Heart right ventricle (tissue), 16 donors: ENCODE data around the gene UTP20. TPM values are rescaled to one million over a fixed set of nuclear protein-coding genes. Genes with fewer than 3 reads are reported as not detected.

ENCODE experiments used
- ATAC-seq, 8 donors: fragments of 200-7000 bp; cut with Tn5 transposase; one replicate each; pipeline ENCODE4 v1.9.1; 2020; ENCODE audit warnings: mild to moderate bottlenecking in 8 of 8, moderate library complexity in 8 of 8, moderate number of reproducible peaks in 1 of 8
- DNase-seq, 2 donors: peaks; one replicate each; pipeline ENCODE4 v3.0.0-alpha.2; 2020
- H3K27ac ChIP-seq, 10 donors: fragments of 200-600 bp; sonication (generic) in 2 of 10; one replicate each; pipeline versions ENCODE4 v1.5.0 to v1.8.0; 2020 to 2022; ENCODE audit warnings: mild to moderate bottlenecking in 3 of 10
- H3K27me3 ChIP-seq, 7 donors: fragments of 200-600 bp; one replicate each; pipeline ENCODE4 v1.8.0; 2021 to 2022; ENCODE audit warnings: mild to moderate bottlenecking in 2 of 7
- H3K36me3 ChIP-seq, 9 donors: fragments of 200-600 bp; sonication (generic) in 1 of 9; one replicate each; pipeline versions ENCODE4 v1.5.0 to v1.8.0; 2020 to 2022; ENCODE audit warnings: mild to moderate bottlenecking in 2 of 9
- H3K4me1 ChIP-seq, 9 donors: fragments of 200-600 bp; sonication (generic) in 1 of 9; one replicate each; pipeline versions ENCODE4 v1.5.0 to v1.8.0; 2020 to 2022; ENCODE audit warnings: mild to moderate bottlenecking in 4 of 9
- H3K4me3 ChIP-seq, 10 donors: fragments of 200-600 bp; sonication (generic) in 2 of 10; one replicate each; pipeline versions ENCODE4 v1.5.0 to v1.8.0; 2020 to 2022; ENCODE audit warnings: mild to moderate bottlenecking in 7 of 10, moderate library complexity in 2 of 10
- H3K9me3 ChIP-seq, 11 donors: fragments of 200-600 bp in 10 of 11; sonication (generic) in 2 of 11; one replicate each; pipeline versions ENCODE4 v1.5.0 to v1.8.0; 2013 to 2022; ENCODE audit warnings: mild to moderate bottlenecking in 2 of 11, control low read depth in 1 of 11, moderate library complexity in 1 of 11
- WGBS, 2 donors: extraction: QIAGEN DNeasy Blood & Tissue Kit; methylation state at CpG; one replicate each; pipeline ENCODE4 v1.1.7; 2013; ENCODE audit warnings: inconsistent platforms in 1 of 2; 5-methylcytosine and 5-hydroxymethylcytosine counted together
- intact Hi-C, 10 donors: fragments of 100-400 bp; cut with DNase I; formaldehyde crosslinking; loops; one replicate each; pipeline versions ENCODE4 v1.11.1 to v1.14.2; 2022
- polyA plus RNA-seq, 2 donors: library from polyadenylated mRNA; stranded (reverse); fragments of 200-250 nt; gene quantifications; one replicate each; pipeline ENCODE4 v1.2.3, GENCODE V29; 2013
- total RNA-seq, 10 donors: library from RNA; stranded (reverse); fragmentation: NEBNext Ultra II Directional in 3 of 10; extraction: Animal tissue kit (Norgen Biotek cat#: 25700) in 3 of 10; gene quantifications; one replicate each; pipeline versions ENCODE4 v1.2.1 to v1.2.4, GENCODE V29; 2021 to 2023
- TF ChIP-seq, protein P1 (sequence below), 9 donors: fragments of 200-600 bp; sonication (generic) in 2 of 9; IDR thresholded peaks; one replicate each; pipeline versions ENCODE4 v1.5.0 to v1.8.0; 2021 to 2022; ENCODE audit warnings: antibody characterized with exemption in 9 of 9, mild to moderate bottlenecking in 5 of 9, moderate library complexity in 1 of 9
- donor health status: Arrhythmogenic right ventricular cardiomyopathy.
- donor health status: ischemic (EF 13 %, LVEDD 7.1; RV severe dilation, severe dysfunction).
- donor health status: healthy with polysubstance abuse.
- donor health status: DM: no; HTN: yes; CAD: no.
- donor health status: DM: no; HTN: no; CAD: no.
- donor health status: ischemic (EF 25% LVEDD 6.9; RV normal size, moderate dysfunction).
- donor health status: ischemic (EF 25% LVEDD 5.7; RV mildly dilated, moderate dysfunction).
- donor health status: healthy.
- donor health status: DM: yes; HTN: yes; CAD: no.
- donor health status: Ischemic cardiomyopathy.
- donor health status: ischemic (EF 35%, LVEDD 5.7; RV mildly dilated, moderate dysfunction).
- donor health status: nonischemic (EF 11% LVEDD 7.7; RV severe dilation, severe dysfunction).
- donor health status: DM: yes; HTN: yes; CAD: no.
- donor health status: PGD.
- donor health status: ischemic (EF 29% LVEDD 5.4; RV normal size, mild dysfunction).
- donor health status: nonischemic (EF 23%, LVEDD 6.1; RV moderate dilation, normal function).

Gene UTP20
- total and polyA plus RNA-seq, 12 donors, result 1.5 to 8.5 (median 6.5) TPM

DNA sequence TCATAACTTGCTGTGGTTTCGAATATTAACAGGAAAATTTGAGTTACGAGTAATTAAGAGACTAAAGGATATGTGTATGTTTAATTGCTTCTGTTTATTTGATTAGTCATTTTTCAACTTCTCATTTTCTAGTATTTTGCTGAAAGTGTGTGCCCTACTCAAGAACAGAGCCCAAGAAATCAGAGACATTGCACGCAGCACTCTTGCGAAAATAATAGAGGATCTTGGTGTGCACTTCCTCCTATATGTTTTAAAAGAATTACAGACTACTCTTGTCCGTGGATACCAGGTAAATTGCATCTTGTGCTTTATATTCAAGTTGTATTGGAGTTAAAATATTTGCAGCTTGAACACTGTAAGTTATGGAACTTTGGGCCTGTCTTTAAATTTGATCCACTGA is 76.9 kb downstream of the UTP20 start:
- TF ChIP-seq, protein P1, sequence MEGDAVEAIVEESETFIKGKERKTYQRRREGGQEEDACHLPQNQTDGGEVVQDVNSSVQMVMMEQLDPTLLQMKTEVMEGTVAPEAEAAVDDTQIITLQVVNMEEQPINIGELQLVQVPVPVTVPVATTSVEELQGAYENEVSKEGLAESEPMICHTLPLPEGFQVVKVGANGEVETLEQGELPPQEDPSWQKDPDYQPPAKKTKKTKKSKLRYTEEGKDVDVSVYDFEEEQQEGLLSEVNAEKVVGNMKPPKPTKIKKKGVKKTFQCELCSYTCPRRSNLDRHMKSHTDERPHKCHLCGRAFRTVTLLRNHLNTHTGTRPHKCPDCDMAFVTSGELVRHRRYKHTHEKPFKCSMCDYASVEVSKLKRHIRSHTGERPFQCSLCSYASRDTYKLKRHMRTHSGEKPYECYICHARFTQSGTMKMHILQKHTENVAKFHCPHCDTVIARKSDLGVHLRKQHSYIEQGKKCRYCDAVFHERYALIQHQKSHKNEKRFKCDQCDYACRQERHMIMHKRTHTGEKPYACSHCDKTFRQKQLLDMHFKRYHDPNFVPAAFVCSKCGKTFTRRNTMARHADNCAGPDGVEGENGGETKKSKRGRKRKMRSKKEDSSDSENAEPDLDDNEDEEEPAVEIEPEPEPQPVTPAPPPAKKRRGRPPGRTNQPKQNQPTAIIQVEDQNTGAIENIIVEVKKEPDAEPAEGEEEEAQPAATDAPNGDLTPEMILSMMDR (IDR thresholded peaks at IDR 0.05), result no peak
- no peaks in the 10 kb centered on the region for H3K4me1 ChIP-seq
- no peak overlapping the region for H3K27ac ChIP-seq
- DNase-seq (no peak), ATAC-seq (no peak)
- H3K36me3 ChIP-seq, result peaks cover 0 to 100% (median 33%) of the 10 kb centered on the region in 9 donors
- WGBS, 2 donors, result 92 to 93% methylated on average over 5 of the region's 5 CpGs
- intact Hi-C loops, result no loop called here
- no peaks in the 10 kb centered on the region for H3K9me3 ChIP-seq
- H3K27me3 ChIP-seq, result no peaks in the 10 kb centered on the region
- H3K4me3 ChIP-seq, result no peak overlapping the region

GRCh38 chr12:101361455-101361854 is 81.5 kb downstream of the UTP20 start:
- WGBS, 2 donors, result 87 to 97% methylated on average over 8 of the region's 8 CpGs
- intact Hi-C loops, result no loop called here
- Histone ChIP-seq H3K27ac (no peak overlapping the region), H3K4me1 (no peaks in the 10 kb centered on the region), H3K36me3 (peaks cover 0 to 100% (median 32%) of the 10 kb centered on the region in 9 donors), H3K4me3 (no peak overlapping the region), H3K27me3 (no peaks in the 10 kb centered on the region), H3K9me3 (no peaks in the 10 kb centered on the region)
- TF ChIP-seq, protein P1 (IDR thresholded peaks at IDR 0.05), result no peak
- DNase-seq (no peak), ATAC-seq (no peak)

GRCh38 chr12:101368016-101368415 is 88.1 kb downstream of the UTP20 start:
- no peaks in the 10 kb centered on the region for H3K9me3 ChIP-seq
- no peak overlapping the region for H3K27ac ChIP-seq
- peaks cover 0 to 3% (median 0%) of the 10 kb centered on the region in 9 donors for H3K4me1 ChIP-seq
- no peak for ATAC-seq
- H3K27me3 ChIP-seq, result no peaks in the 10 kb centered on the region
- WGBS, 2 donors, result 98 to 100% methylated on average over 6 of the region's 6 CpGs
- intact Hi-C loops, result loop anchor here in 1 of 10 donors (5.0 kb wide), 1 partner anchor 61 kb away; no protein-coding TSS in a partner anchor
- H3K4me3 ChIP-seq, result no peak overlapping the region
- no peak for DNase-seq
- peaks cover 0 to 100% (median 48%) of the 10 kb centered on the region in 9 donors for H3K36me3 ChIP-seq
- TF ChIP-seq, protein P1 (IDR thresholded peaks at IDR 0.05), result no peak

- WGBS, 2 donors, result 88 to 96% methylated on average over 1 of the region's 1 CpG
- DNase-seq, result no peak
- Histone ChIP-seq H3K36me3 (peaks cover 0 to 98% (median 47%) of the 10 kb centered on the region in 9 donors), H3K27me3 (no peaks in the 10 kb centered on the region), H3K4me1 (peaks cover 0 to 3% (median 0%) of the 10 kb centered on the region in 9 donors), H3K9me3 (no peaks in the 10 kb centered on the region), H3K27ac (no peak overlapping the region), H3K4me3 (no peak overlapping the region)
- no peak for ATAC-seq
- intact Hi-C loops, result no loop called here
- TF ChIP-seq, protein P1 (IDR thresholded peaks at IDR 0.05), result no peak
Measured at GRCh38 chr12:101372431-101372830, 92.5 kb downstream of the UTP20 start.
